Activated T-cell treated with anti-CD3 and anti-CD28 coated beads for 48 hours (primary cell): ENCODE measurements around the gene KIF5A.

ENCODE experiments used
- DNase-seq: peaks from one replicate; pipeline ENCODE4 v3.0.0-alpha.2; 2020; ENCODE audit warnings: low read depth

The KIF5A gene

DNA sequence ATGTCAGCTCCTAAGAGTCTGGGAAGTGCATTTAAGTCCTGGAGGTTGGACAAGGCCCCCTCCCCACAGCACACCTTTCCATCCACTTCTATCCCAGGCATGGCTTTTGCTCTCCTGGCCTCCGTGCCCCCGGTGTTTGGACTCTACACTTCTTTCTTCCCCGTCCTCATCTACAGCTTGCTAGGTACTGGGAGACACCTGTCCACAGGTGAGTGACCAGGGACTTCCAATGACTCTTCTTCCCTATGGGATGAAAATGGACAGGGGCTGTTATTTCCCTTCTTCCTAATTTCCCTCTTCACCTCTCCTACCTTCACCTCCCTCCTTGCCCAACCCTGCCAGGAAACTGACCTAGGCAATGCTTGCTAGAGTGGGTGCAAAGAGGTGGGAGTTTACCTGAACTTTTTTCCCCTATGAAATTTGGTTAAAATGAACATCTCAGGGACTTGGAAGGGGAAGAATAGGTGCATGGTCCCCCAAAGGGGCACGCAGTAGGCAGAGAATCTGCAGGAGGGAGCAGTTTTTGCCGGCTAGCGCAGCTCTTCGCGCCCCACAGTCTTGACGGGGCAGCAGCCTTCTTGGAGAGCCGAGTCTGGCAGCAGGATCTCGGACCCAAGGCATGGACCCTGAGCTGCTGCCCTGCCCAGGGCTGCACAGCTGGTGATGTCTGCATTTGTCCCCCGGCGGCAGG, 70.5 kb downstream of the KIF5A start:
- no peak for DNase-seq

DNA sequence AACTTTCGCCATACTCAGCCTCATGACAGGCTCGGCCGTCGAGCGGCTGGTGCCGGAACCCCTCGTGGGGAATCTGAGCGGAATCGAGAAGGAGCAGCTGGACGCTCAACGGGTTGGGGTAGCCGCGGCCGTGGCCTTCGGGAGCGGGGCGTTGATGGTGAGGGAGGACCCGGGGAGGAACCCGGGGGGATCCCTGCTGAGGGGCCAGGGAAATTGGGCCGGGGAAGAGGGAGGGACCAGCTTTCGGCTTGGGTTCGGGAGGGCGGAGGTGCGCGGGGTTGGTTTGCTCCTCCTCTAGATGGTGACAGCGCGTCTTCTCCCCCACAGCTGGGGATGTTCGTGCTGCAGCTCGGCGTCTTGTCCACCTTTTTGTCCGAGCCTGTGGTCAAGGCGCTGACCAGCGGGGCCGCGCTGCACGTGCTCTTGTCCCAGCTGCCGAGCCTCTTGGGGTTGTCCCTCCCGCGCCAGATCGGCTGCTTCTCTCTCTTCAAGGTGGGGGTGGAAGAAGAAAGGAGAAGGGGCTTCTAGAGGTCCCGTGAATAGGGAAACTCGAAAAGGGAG, 71.2 kb downstream of the KIF5A start:
- DNase-seq, result no peak

DNA sequence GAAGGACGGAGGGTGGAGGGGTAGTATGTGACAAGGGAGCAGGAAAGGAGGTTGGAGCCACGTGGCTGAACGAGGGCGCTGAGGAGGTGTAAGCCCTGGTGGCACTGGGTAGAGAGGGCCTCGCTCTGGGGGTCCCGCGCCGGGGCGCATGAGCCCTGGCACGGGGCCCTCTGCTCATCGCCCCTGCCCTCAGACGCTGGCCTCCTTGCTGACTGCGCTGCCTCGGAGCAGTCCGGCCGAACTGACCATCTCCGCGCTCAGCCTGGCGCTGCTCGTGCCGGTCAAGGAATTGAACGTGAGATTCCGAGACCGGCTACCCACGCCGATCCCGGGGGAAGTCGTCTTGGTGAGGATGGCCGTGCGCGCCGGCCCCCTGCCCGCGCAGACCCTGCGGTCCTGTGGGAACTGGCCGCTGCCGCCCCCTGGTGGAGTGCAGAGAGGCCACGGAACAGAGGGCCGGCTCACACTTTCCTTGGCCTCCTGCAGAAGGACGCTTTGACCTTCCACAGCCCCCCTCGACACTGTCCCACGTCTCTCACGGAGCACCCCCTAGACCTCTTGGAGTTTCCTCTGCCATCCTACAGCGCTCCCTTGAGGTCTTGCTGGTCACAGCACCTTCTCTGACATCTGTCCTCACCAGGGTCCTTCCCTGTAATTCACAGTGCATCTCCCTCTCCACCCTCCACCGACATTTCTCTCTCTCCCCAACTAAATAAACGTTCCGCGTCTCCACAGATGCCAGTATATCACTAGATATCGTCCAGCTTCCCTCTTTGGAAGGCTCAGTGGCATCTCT, 71.9 kb downstream of the KIF5A start:
- DNase-seq, result no peak

DNA sequence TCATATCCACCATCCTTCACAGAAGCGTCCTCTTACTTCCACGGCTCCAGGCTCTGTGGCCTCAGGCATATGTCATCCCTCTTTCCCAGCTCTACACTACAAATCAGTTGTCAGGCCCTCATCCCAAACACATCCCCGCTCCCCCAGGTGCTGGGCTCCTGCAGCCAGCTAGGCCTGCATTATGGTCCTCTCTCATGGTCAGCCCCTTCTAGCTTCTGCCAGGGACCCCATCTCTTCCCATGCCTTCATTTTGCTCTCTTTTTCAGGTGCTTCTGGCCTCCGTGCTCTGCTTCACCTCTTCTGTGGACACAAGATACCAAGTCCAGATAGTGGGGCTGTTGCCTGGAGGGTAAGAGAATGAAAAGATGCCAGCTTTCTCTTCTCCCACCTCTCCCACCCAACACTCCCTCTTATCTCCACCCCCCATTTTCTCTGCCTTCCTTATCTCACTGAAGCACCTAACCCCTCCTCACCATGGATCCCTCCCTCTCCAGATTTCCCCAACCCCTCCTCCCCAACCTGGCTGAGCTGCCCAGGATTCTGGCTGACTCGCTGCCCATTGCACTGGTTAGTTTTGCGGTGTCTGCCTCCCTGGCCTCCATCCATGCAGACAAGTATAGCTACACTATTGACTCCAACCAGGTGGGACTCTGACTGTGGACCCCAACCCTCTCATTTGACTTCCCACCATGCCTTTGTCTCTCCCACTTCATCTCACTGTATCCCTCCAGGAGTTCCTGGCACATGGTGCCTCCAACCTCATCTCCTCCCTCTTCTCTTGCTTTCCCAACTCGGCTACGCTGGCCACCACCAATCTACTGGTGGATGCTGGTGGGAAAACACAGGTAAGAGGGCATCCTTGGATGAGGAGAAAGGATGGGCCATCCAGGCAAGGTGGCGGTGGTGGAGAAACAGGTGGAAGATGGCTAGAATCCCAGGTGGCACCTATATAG, 72.7 kb downstream of the KIF5A start:
- no peak for DNase-seq

DNA sequence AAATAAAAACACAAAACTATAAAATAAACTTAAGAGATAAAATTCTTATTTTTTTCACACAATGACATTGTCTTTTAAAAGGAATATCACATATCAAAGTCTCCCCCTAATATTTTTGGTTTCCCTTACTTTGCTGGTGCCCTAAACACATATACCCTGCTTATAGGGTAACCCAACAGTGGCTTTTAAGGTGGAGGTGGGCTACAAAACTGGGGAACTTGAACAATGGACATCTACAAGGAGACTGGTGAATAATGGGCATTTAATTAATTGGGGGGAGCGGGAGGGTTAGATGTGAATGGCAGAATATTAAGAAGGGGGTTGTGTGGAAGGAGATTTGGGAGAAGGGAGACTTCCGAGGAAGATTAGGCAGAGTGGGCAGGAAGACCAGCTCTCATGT, 73.5 kb downstream of the KIF5A start:
- no peak for DNase-seq

DNA sequence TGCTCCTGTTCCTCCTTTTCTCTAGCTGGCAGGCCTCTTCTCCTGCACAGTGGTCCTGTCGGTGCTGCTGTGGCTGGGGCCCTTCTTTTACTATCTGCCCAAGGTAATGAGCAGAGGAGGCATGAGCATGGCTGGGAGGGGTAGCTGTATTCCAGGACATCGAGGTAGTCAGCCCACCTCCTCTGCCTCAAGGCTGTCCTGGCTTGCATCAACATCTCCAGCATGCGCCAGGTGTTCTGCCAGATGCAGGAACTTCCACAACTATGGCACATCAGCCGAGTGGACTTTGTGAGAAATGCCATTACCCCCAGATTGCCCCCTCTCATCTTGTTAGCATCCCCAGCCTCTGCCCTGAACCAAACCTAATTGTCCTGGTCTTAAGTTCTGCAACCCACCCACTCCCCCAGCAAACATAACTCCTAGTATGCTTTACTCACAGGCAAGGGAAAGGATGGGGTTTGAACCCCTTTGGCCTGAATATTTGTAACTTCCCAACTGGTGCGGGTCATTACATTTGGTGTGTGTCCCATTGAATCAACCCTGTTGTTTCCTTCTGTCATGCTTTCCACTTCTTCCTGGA, 74.1 kb downstream of the KIF5A start:
- DNase-seq, result no peak

DNA sequence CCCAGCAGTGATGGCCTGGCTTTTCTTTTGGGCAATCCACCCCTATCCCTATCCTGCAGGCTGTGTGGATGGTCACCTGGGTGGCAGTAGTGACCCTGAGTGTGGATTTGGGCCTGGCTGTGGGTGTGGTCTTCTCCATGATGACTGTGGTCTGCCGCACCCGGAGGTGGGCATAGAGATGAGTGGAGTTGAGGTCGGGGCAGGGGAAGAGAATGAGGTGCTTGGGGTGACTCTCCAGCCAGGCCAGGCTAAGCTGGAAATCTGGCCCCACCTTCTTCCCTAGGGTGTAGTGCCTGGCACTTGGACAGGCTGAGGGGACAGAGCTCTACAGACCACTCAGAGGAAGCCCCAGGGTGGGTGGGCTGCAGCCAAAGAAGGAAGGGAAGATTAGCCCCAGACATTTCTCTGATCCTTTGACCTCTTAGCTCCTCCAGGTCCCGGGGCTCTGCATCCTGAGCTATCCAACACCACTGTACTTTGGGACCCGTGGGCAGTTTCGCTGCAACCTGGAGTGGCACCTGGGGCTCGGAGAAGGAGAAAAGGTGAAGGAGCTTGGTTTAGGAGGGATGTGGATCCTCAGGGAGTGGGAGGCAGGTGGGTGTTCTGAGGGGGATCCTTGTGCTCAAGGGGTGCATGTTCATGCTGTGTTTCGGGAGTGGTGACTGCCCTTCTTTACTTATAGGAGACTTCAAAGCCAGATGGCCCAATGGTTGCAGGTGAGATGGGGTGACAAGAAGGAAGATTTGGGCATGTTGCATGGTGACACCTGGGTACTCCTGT, 74.8 kb downstream of the KIF5A start:
- DNase-seq, result no peak

DNA sequence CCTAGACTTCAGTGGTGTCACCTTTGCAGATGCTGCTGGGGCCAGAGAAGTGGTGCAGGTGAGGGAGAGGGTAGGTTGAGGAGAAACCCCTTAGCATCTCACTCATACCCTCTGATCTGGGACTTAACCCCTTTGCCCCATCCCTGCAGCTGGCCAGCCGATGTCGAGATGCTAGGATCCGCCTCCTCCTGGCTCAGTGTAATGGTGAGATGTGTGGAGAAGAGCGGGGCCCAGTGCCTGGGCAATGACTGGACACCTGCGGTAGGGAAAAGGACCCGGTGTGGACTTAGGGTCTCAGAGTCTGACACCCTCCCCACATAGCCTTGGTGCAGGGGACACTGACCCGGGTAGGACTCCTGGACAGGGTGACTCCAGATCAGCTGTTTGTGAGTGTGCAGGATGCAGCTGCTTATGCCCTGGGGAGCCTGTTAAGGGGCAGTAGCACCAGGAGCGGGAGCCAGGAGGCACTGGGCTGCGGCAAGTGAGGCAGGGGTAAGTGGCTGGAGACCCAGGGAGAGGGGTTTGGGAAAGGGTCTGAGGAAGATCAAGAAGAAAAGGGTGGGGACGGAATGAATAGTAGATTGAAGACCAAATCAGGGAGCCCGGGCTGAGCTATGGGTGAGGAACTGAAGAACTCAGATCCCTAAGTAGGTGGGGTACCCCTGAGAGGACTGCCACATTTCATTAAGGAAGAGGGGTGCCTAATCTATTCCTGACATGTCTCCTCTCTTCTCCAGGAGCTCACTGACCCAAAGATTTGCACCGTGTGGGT, 75.6 kb downstream of the KIF5A start:
- DNase-seq, result no peak

DNA sequence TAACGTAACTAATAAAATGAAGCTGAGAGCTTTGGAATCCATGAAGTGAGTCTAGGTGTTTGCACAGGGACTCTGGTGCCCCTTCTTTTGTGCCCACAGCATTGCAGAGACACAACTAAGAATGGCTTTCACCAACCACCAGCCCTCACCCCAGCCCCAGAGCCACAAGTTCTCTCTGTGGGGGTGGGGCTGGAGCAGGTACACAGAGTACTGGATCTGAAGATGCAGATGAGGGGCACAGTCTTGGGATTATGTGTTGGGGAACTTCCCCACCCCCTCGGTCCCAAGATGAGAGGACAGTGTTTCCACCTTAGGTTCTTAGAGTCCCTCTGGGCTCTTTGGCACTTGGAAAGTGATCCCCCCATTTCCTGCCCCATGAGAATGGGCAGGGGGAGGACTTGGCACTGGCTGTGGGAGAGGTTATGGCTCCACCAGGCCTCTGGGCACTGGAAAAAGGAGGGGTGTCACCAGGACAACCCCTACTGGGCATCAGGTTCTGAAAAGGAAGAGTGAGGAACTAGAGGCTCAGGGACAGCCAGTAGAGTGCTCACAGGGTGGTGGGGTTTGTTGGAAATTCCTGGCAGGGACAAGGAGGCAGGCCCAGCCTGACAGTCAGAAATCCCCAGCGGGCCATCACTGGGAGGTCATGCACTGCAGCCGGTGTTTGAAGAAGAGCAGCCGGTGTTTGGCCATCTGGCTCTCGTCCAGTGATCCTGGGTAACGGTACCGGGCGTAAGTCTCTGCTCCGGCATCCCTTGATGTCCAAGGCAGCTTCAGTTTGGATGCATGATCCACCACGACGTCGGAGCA, 76.5 kb downstream of the KIF5A start:
- no peak for DNase-seq

DNA sequence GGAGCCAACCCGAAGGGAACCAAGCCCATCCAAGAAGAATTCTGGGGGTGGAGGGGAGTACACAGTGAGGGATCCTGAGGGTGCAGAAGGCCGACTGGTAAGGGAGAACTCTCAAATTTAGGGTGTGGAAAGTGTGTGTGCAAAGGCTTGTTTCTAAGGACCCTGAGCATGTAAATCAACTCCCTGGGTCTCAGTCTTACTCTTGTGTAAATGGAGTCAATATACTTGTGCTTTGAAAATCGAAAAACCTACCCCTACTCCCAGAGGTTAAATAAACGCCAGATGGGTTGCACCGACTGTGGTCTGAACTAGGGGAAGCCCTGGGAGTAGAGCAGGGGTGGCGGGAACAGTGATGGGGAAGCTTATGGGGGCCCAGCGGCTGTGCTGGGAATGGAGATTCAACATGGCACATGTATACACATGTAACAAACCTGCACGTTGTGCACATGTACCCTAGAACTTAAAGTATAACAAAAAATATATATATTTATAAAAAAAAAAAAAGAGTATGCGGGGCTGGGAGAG, 77.1 kb downstream of the KIF5A start:
- DNase-seq, result no peak

DNA sequence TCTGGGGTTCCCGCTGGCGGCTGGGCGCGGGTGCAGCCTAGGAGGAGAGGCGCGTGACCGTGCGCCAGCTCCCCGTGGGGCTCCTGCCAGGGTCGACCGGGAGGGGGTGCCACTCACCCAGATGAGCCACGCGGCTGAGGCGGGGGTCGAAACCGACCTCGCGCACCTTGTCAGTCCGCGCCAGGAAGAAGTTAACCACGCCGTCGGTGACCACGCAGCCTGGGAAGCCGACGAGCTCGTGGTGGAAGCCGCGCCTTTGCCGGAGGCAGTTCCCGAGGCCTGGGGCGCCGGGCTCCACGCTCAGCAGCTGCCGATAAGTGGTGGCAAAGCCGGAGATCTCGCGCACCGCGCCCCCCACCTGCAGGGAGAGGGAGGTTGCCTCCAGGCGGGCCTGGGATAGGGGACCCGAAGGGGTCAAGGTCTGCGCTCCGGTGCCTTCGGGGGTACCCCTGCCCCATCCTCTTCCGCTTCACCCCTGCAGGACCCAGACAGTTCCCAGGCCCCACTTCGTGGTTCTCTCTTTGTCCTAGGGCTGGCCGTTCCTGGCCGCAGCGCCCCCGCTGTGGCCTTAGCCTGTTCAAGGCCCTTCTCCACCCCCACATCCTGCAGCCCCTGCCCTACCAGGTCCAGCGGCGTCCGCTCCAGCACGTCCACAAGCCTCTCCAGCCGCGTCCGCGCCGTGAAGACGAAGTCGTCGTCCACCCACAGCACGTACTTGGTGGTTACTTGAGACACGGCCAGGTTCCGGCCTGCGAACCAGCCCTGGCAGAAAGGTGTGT, 77.8 kb downstream of the KIF5A start:
- no peak for DNase-seq

DNA sequence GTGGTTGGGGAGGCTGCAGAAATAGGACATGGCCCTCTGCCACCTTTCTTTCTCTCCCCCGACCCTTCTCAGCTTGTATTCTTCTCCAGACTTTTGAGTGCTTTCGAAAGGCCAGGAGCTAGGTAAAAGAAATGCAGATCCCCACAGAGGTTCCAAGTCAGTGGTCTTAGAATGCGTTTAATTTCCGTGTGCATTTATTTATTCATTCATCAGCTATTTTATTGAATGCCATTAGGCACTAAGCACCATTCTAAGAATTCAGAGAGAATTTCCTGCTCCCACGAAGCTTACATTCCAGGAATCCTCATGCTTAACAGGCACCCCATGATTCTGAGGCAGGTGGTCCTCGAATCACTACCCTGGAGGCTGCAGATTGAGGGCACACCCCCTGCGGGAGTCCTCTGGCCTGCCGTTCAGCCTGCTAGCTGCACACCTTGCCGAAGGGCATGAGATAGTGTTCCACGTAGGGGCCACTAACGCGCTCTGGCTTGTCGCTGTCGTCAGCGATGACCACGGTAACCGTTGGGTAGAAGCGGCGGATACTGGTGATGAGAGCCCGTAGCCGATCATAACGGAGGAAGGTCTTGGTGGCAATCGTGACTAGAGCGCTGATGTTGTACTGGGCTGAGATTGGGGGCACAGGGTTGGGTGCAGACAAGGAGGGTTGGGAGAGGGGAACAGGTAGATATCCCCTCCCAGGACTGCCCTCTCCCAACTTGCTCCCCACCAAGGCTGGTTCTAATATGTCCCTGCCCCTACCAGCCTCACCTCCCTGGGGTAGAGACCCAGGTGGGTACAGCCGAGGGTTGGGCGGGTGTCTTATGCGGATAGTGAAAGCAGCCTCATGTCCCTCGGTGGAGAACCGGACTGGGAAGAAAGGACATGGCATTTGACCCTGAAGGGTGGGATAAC, 78.7 kb downstream of the KIF5A start:
- no peak for DNase-seq

DNA sequence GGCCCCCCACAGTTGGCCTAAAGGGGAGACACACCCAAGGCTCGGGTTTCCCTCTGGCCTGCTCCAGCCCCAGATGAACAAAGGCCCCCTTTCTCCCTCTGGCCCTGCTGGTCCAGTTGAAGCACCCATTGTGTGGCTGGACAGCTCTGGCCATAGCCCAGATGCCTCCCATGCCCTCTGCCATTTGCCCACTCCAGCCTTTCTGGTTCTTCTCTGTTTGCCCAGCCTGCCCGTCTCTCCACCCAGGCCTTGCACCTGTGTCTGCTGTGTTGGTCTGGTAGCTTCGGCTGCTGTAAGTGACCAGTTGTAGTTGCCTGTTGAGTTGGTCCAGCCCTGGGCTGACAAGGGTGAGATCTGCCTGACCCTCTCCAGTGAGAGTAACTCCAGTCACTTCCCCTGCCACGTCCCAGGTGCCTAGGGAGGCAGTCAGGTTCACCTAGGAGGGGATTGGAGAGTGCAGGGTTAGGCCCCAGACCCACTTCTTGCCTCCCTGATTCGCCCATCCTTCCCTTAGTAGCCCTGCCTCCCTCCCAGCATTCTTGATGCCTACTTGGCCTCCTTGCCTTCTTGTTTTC, 80.1 kb downstream of the KIF5A start:
- DNase-seq, result no peak

DNA sequence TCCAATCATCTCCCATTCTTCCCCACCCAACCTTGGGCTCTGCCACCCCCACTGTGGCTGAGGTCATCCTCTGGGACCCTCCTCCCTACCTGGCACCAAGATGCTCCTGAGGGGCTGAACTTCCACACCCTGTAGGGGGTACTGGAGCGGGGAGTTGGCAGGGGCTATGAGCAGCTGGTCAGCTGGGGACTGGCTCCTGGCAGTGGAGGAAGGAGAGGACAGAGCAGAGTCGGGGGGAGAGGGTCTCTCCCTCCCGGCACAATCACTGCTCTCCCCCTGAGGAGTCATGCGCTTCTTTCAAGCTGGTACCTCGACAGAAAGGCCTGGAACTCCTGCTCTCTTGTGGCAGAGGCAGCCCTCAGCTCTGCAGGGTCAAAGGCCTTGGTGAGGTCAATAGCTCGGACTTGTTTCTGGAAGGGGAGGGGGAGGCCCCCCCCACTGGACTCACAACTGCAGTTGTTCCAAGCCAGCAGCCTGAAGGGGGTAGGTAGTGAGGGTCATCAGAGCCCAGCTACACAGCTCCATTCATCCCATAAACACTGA, 81.1 kb downstream of the KIF5A start:
- no peak for DNase-seq

DNA sequence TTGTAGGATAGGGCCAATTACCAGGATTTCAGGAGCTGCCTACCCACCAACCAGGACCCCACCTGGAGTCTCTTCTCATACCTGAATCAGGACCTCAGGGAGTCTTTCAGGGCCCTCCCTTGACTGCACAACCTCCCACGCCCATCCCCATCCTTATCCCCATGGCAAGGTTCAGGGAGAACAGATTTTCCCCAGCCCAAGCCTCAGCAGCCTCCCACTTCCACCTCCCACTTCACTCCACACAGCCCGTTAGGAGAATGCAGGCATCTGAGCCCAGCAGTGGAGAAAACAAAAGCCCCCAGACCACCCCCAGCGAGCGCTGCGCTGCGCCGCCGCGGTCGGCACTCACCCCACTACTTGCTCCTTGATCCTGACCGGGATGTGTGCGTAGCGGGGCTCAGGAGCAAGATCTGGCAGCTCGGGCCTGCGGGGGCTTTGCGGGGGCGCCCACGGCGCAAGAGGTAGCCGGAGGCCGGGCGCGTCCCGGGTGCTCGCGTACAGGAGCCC, 81.8 kb downstream of the KIF5A start:
- no peak for DNase-seq
